C4-2B (cell line): ENCODE data around the gene MEIS2.

ENCODE experiments used
- H3K27ac ChIP-seq: fragments of 450-650 bp; 2 replicates; pipeline ENCODE4 v1.5.1; 2017
- CTCF ChIP-seq: fragments of 450-650 bp; conservative IDR thresholded peaks from 2 replicates; pipeline ENCODE4 v1.5.1; 2017; ENCODE audit warnings: mild to moderate bottlenecking
- ZFX ChIP-seq: fragments of 450-650 bp; IDR thresholded peaks from 2 replicates; pipeline ENCODE4 v1.6.1; 2017

The MEIS2 gene

DNA sequence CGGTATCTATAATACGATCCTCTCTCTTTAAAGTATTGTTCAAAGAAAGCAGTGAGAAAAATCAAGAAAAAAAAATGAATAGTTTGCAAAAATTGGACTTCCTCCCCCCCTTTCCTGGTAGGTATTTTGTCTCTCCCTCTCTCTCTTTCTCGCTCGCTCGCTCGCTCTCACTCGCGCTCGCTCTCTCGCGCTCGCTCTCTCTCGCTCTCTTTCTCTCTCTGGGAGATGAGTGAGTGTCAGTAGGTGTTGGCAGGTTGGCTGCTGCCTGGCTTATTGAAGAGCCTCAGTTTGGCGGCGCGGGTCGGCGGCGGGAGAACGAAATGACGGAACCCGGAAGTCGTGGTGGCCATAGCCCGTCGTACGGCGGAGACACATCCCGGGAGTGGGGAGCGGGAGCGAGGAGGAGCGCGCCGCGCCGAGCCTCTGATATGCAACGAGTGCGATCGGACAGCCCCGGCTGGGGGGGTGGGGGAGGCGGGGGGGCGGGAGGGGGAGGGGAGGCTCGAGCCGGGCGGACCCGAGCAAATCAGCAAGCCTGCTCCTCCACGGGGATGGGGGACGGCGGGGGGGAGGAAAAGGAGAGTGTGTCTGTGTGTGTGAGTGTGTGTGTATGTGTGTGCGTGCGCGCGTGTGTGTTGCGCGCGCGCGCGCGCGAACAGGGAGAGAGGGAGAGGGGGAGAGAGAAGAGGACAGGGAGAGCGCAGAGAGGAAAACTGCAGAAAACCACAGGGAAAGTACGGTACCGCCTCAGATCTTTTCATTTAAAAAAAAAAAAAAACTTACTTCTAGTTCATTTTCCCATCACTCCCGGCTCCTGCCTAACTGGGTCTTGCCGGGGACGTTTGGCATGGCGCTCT is at the start of gene MEIS2:
Gene MEIS2 (minus strand): TSS at position 441 of the 857 bp plus-strand sequence. CDS start 1,083 bp downstream, outside the sequence.
- H3K27ac ChIP-seq, result no peak within 1 kb of the TSS
- TF ChIP-seq ZFX (no peak), CTCF (no peak)

DNA sequence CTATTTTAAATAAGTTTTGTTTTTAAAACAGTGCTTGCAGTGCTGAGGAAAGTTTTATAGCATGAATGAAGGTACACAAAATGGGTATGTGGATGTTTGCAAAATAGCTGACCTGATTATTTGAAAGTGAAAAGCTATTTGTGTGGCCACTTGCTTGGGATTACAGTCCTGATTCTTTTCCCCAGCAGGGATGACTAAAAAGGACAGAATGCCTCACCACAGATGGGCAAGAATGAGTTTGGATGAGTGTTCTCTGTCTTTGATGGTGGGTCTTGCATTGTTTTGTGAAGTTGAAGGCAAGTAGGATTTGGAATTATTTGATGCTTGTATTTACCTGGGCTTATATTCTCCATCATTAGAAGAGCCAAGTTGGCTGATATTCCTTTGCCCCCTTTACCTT is 48.8 kb upstream of the MEIS2 start:
- TF ChIP-seq CTCF (no peak), ZFX (no peak)

DNA sequence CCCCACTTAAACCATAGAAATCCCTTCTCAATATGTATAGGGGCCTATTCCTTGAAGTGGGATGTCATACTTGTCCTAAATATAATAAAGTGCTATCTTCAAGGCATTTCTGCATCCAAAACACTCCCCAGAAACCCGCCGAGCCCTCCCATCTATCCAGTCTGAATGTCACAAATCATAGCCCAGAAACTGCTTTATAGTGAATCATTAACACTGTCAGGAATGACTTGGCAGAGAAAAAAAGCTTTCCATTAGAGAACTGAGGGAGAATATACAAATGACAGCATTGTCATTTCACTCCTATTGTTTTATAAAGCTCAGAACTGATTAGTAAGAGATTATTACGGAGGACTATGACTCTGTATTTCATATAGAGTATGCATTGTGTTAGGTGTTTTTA is 48.4 kb upstream of the MEIS2 start:
- no peak for TF ChIP-seq ZFX
- TF ChIP-seq CTCF, result no peak
- no peak overlapping the region for H3K27ac ChIP-seq

More for the DNA sequence above, 48.8 kb upstream of the MEIS2 start:
- H3K27ac ChIP-seq, result no peak overlapping the region

- TF ChIP-seq ZFX, result no peak
- no peak for TF ChIP-seq CTCF
- no peak overlapping the region for H3K27ac ChIP-seq
Observed at GRCh38 chr15:37143351-37143750, 43.0 kb upstream of the MEIS2 start.

DNA sequence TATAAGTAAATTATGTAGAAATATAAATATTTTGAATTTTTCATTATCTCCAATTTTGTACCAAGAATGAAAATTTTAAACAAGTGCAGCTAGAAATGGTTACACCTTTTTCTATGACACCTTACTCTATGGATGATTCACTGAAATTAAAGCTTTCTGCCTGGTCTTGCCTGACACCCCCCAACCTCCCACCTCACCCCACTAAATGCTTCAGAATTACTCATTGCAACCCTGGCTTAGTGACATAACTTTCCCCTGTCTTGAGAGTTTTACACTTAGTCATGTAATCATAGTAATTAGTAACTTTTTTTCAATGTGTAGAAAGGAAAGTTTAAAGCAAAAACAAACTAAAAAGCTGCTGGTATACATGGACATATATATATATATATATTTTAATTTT is 42.0 kb upstream of the MEIS2 start:
- no peak overlapping the region for H3K27ac ChIP-seq
- no peak for TF ChIP-seq ZFX
- no peak for TF ChIP-seq CTCF

DNA sequence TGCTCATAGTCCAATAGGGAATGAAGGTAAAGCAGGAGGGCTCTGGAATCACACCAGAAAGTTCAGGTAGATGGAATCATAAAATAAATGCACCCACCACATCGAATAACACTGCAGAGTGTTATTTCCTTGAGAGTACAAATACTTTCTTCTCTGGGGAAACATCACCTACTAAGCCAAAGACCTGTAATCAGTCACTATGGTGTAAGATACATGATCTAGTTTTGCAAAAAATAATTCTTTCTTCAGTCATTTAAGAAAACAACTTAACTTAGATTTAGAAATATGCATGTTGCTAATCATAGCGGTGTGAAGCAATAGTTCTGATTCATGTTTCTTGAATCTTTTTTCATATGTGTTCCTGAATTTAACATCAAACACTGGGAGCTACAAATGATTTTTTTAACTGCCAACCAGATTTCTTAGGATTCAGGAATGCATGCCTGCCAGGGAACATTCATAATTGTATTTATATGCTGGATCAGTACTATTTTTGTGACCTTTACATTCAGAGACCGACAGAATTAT is 40.2 kb upstream of the MEIS2 start:
- H3K27ac ChIP-seq, result no peak overlapping the region
- no peak for TF ChIP-seq ZFX
- TF ChIP-seq CTCF, result no peak

- H3K27ac ChIP-seq, result no peak overlapping the region
- TF ChIP-seq CTCF (no peak), ZFX (no peak)
Observed at GRCh38 chr15:37138591-37139215, 38.4 kb upstream of the MEIS2 start.
